OCI-LY1 (cell line): ENCODE data around the gene WDR20.

Experiments used
- CTCF ChIP-seq: fragments of 200-600 bp; sonication (generic), shearing (Covaris generic); IDR thresholded peaks from 2 replicates; pipeline ENCODE4 v1.5.1; 2017; ENCODE audit warnings: mild to moderate bottlenecking, antibody characterized with exemption, low read length, moderate library complexity, mixed read lengths
- EZH2 ChIP-seq: fragments of 200-600 bp; sonication (generic), shearing (Covaris generic); IDR thresholded peaks from 2 replicates; pipeline ENCODE4 v1.8.0; 2017; ENCODE audit warnings: borderline replicate concordance, mixed run types, mild to moderate bottlenecking, antibody characterized with exemption, low read length, moderate library complexity, mixed read lengths

GRCh38 chr14:102195446-102195845, 55.7 kb downstream of the WDR20 start:
- no peak for TF ChIP-seq CTCF
- TF ChIP-seq EZH2, result no peak
